HCEC 1CT (cell line): Measurements from ENCODE around the gene MEST.
"Not testable (repeated sequence)": the region's sequence is repeated elsewhere in the genome, so short reads cannot be mapped to it uniquely, and the experiment has no call there.

Source experiments
- DNase-seq: peaks from one replicate; pipeline ENCODE4 v3.0.0-alpha.2; 2017

The MEST gene

DNA sequence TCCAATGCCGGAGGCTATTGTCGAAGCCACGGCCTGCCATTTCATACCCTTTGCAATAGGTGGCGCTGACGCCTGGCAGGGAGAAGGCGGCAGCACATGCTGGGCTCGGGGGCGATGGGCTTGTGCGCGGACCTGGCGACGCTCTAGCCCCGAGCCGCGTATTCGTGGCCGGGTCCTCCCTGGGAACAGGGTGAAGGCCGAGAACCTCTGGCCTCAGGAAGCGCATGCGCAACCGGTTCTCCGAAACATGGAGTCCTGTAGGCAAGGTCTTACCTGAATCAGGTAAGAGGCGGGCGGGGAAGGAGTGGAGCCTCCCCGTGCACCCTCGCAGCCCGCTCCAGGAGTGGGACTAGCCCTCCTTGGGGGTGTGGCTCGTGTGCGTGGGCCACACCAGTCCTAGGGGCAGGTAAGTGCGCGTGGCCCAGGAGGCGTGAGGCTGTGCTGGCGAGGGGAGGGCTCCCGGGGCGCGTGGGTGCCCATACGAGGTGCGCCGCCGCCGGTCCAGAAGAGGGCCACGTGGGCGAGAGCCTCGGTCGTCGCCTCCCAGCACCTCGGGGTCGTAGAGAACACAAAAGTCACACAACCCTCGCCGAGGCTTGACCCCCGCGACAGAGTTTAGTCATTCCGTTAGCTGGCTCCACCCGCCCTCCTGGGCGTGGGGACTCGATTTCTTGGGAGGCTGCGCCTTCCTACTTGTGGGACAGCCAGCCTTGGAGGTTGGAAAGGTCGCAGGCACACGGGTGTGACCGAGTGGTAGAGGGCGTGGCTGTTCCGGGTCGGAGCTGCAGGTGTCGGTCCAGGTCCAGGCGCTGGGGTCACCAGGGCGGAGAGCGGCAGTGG lies 5.6 kb upstream of the MEST start:
- DNase-seq, result no peak

DNA sequence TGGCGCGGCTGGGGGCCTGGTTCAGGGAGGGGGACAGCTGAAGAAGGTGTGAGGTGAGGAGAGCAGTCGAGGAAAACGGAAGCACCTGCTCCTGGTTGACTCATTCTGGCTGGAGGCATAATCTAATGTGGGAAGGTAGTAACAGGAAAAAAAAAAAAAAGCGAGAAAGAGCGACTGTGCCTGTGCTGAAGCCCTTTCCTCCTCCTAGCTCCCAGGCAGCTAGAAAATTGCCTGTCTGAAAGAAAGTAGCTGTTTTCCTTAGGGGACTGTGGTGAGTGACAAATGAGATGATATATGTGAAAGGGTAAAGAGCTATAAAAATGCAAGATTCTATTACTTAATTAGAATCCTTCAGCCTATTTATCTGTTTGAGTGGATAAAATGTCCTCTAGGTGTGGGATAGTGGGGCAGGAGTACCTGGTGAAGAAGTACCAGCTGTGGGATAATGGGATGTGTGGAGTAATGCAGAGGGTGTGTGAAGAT lies 4.9 kb upstream of the MEST start:
- DNase-seq, result no peak

DNA sequence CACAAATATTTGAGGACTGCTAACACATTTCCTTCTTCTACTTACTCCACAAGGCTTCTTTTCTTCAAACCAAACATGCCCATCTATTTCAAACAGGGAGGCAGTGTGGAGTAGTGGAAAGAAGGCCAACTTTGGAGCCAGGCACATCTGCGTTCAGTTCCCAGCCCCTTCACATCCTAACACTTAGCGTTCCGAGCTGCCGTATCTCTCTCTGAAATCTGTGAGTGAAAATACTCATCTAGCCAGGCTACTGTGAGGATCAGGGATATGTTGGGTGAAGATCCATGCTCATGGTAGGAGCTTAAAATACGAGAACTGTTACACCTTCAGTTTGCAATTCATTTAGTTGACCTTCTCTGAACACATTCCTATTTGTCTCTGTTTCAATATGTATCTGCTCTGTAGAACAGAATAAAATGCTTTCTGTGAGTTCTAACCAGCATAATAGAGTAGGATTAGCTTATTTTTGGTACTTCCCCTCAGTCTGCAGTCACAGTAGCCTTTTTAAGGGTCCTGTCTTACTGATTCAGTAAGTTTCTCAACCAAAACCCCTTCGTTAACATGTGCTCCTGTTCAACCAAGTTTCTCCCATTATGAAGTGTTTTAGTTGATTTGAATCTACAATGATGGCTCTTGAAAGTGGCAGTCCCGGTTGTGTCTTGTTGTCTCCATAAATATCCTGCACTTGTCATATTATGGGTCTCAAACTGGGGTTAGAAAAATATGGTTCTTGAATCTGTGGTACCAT lies 3.3 kb upstream of the MEST start:
- no peak for DNase-seq

DNA sequence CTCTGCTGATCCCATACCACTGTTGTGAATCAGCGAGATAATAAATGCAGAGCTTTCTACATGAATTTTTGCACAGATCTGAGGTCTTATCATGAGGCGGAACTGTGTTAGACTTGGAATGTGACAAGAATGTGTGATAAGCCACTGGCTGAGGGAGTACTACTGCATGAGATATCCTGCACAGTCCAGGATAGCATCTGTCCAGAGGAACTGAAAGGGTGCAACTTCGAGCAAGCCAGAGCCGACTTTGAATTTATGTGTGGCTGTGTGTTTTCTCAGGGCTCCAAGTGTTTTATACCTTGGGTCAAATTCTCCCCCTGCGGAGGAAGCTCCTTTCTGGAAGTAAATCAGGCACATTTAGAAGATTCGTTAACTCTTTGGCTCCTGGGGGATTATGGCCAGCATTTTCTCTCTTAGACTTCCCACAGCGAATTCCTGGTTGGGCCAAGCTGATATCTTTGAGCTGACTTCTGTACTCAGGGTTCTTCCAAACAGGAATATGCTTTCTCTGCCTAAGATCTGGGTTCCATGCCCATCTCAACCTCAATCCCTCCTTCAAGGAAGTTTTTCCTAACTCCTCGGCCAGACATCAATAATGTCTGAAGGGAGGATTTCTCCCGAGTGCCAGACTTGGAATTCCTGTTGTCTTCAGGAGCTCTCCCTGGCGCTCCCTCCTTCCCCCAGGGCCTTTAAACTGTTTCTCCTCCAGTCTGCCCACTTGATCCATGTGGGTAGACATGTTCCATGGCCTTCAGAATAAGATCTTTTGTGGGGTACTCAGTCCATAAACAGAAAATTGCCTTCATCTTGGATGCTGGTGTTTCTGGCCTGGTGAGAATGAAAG lies 2.5 kb upstream of the MEST start:
- DNase-seq, result no peak

DNA sequence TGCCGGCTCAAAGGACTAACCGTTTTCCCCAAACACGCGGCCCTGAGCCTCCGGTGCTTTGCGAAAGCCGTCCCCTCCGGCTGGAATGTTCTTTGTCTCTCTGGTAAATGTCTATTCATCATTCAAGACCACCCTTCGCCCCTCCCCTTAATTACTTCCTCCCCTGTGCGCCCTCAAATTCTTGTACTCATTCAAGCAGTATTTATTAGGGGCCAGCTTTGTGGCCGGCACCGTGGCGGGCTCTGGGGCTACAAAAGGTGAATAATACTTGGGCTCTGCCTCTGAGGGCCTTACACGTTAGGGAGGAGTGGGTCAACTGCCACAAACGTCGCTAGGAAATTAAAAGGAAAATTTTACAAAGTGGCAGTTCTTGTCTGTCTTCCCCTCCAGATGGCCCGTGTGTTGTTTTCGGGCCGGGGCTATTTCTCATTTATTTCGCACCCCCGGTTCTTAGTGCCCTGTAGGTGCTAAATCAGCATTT lies 1.5 kb upstream of the MEST start:
- DNase-seq, result no peak

DNA sequence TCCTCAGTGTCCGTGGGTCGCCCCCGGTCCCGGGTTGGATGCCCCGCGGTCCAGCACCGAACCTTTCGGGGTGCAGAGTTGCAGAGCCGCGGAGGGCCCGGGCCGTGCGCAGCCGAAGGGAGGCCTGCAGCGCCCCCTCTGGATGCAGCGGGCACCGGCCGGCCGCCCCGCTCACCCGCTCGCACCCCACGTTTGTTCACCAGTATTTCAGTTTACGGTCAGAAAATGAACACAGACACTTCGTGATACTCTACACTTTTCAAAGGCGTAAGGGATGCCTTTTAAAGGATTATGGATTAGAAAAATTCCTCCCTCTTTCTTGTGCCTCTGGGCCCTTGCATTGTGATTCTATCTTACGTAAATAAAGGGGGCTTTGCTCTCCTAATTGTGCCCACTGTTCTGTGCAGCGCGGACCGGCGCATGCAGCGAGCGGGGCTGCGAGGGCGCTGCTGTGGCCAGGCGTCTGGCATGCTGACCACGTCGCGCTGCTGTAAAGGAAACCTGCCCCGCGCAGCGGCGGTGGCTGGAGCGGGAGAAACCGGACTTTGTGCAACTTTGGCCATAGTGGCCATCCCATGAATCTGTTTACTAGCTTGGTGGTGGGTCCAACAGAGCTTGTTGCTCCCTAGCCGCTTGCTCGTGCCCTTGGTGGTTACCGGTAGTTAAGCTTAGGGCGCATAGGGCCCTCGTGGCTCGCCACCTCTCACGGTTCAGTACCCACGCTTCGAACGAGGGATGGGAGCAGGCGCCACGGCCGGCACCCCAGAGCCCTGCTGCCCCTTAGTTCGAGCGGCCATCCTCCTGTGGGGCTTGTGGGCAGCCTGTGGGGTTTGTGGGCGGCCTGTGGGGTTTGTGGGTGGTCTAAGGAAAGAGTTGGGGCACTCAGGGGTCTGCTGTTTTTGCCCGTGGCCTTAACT lies 739 bp upstream of the MEST start:
- no peak for DNase-seq

DNA sequence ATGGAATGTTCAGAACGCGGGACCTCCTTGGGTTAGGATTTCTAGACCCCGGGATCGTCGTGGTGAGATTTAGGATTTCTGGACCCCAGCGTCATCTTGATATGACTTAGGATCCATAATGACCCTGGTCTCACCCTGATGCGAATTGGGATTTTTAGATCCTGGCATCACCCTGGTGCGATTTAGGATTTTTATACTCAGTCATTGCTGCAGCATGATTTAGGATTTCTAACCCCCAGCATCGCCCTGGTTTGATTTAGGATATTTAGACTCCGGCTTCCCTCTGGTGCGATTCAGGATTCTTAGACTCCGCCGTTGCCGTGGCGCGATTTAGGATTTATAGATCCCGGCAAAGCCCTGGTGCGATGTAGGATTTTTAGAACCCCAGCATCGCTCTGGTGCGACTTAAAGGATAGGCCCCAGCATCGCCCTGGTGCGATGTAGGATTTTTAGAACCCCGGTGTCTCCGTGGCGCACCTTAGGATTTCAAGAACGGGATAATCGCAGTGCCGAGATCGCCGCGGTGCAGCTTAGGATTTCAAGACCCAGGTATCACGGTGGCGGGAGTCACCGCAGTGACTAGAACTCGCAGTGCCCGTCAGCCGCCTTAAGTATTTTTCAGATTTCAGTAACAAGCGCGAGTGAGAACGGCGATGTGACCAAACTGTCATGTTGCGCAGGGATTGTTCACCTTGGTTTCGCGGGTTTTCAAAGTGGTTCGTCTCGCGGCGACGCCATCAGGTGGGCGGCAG lies 814 bp downstream of the MEST start:
- DNase-seq, result peak; percentile 15

DNA sequence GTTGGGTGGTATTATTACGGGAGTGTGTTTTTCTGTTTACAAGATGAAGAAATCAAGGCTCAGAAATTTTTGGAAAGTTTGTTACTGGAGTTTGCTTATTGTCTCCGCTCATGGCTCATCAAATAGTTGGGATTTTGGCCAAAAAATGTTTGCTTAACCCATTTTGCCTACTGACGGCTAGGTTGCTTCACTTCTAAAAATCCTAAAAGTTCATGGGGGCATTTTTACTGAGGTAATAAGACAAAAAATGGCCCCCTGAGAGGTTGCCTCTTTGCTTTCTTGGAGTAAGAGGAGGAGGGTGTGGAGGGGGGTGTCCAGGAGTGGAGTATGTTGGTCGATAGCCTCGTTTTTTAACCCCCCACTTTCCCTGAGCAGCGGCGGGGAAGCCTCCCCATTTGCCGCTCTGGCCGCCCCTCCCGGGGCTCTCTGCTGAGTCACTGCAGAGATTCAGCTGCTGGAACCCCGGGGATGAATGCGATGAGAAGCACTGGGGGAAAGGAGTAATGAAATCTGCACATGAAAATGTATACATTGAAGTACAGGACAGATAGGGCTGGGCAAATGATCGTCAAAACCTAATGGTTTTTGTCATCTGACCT lies 1.5 kb downstream of the MEST start:
- DNase-seq, result peak; percentile 32

DNA sequence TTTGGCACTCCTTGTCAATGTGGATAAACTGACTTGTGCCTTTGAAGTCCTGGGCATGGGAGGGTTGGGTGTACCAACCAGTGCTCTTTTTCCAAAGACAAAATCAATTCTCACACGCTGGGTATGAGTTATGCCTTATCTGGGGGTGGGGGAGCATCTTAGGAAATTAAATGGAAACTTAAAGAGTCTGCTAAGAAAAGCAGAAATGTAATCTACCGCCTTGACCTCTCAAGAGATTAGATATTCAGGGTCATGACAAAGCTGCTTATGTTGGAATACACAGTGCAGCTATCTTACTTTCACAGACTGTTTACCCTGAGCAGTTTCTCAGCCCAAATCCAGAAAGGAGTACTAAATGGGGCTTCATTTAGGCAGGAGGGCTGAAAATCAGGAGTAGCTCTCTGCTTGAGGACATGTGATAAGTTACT lies 2.6 kb downstream of the MEST start:
- no peak for DNase-seq

DNA sequence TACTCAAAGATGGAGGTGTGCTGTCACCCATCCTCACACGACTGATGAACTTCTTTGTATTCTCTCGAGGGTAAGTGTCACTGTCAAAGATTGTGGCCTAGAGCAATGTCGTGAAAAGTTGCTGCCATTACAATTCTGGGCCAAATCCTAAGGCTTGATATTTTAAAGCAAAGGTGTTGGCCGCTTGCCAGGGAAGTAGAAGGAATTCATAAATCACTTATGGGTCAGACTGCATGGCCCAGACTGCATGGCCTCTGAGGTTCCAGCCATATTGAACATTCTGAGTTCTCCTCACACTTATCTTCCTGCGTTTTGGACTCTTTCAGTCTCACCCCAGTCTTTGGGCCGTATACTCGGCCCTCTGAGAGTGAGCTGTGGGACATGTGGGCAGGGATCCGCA lies 8.6 kb downstream of the MEST start:
- no peak for DNase-seq

DNA sequence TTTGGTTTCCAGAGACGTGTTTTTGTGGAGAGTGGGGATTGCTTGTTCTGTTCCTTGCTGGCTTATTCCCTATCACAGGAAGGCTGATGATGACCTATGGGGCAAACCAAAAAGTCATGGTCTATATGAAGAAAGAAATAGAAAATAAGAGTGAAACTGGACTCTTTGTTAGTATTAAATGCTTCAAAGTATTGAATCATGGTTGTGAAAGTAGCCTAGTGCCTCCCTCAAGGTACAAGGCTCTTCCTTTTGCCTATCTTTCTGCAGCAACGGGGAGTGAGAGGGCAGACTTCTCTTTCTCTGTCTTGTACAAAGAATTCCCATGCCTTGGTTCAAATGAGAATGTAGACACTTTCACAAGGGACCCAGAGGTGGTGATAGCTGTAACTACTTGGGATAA lies 9.0 kb downstream of the MEST start:
- DNase-seq, result no peak

DNA sequence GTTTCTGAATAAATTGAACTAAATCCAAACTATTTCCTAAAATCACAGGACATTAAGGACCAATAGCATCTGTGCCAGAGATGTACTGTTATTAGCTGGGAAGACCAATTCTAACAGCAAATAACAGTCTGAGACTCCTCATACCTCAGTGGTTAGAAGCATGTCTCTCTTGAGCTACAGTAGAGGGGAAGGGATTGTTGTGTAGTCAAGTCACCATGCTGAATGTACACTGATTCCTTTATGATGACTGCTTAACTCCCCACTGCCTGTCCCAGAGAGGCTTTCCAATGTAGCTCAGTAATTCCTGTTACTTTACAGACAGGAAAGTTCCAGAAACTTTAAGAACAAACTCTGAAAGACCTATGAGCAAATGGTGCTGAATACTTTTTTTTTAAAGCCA lies 13.9 kb downstream of the MEST start:
- no peak for DNase-seq

DNA sequence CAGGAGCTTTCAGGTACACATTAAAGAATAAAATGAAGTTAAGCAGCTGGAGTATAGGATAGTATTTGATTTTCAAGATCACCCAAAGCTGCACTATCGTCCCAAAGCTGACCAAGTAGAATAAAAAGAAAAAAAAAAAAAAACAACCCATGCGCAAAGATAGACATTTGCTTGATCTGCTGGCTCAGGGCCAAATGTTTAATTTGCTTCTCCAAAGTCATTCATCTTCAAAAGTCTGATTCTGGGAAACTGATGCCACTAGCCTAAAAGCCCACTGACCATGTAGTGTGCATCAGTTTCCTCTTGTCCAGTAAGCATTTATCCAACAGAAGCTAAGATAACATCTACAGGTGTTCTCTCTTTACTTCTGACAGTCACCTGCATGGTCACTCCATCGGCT lies 14.5 kb downstream of the MEST start:
- DNase-seq, result no peak

DNA sequence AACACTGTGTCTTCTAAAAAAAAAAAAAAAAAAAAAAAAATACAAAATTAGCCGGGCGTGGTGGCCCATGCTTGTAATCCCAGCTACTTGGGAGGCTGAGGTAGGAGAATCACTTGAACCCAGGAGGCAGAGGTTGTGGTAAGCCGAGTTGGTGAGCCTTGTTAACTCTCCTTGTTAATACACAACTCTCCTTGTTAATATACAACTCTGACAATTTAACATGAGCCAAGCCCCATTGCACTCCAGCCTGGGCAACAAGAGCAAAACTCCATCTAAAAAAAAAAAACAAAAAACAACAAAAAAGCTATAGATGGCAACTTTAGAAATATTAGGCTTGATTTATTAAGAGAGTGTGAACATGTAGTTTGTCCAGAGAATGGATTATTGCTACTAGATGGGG lies 20.2 kb downstream of the MEST start:
- DNase-seq, result not testable (repeated sequence)

DNA sequence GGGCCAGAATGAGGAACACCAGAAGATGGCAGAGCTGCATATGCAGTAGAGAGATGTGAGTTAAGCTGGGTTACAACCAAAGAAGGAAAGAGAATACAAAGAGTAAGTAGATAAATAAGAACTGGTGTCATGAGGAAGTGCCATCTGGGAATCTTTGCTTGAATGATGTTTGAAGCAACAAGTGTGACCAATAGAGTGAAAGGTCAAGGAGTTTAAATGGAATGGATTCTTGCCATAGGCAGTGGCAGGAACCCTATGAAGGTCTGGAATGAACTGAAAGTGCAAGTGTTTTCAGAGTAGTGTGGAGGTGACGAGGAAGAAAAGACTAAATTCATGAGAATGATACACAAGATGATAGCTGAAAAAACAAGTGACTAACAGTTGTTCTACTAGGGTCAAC lies 21.6 kb downstream of the MEST start:
- no peak for DNase-seq

DNA sequence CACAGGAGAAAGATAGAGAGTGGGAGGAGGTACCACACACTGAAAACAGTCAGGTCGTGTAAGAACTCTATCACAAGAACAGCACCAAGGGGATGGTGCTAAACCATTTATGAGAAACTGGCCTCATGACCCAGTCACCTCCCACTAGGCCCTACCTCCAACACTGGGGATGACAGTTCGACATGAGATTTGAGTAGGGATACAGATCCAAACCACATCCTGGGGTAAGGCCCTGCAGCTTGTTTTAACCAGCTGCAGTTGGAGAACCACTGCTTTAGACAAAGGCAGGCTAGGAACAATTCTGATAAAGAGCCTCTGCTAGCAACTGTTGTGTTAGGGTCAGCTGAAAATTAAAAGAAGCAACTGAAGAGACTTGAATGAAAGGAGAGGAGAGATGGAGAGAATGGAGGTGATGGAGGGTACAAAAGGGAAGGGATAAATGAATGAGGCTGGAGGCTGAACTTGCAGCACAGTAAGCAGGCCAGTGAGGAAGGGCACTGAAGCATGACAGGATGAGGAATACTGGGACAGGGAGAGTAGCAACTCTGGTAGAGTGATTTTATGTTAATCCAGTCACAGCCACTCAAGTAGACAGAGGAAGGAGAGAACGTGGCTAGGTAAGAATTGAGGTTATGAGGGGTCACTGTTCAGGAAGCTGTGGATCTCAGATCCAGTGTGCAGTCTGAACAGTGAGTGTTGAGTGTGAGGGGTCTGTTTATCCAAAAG lies 23.6 kb downstream of the MEST start:
- DNase-seq, result no peak

DNA sequence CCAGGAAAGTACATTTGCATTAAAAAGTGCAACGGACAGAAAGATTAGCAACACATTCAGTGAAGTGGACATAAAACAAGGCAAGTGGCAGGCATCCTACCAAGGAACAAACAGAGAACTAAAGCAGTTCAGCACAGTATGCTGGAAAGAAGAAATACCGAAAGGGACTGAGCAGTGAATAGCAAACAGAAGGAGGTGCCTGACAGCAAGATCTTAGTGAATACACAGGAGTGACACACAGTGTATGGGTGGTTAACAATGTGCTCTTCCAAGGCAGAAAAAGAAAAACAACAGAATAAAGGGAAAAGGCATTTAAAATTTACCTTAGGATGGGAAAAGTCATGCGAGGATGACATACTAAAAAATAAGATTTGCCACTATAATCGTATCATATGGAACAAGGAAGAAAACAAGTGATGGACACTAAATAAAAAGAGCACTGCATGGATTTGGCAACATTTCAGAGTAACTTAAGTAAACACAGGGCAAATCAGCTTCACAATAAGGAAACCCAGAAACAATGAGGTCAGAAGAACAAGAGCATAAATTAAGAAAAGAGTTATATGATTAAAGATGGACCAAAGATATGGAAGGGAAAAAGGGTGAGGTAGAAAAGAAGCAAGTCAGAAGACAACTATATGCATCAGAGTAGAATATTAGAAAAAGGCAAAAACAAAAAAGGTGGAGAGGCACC lies 29.5 kb downstream of the MEST start:
- DNase-seq, result no peak

DNA sequence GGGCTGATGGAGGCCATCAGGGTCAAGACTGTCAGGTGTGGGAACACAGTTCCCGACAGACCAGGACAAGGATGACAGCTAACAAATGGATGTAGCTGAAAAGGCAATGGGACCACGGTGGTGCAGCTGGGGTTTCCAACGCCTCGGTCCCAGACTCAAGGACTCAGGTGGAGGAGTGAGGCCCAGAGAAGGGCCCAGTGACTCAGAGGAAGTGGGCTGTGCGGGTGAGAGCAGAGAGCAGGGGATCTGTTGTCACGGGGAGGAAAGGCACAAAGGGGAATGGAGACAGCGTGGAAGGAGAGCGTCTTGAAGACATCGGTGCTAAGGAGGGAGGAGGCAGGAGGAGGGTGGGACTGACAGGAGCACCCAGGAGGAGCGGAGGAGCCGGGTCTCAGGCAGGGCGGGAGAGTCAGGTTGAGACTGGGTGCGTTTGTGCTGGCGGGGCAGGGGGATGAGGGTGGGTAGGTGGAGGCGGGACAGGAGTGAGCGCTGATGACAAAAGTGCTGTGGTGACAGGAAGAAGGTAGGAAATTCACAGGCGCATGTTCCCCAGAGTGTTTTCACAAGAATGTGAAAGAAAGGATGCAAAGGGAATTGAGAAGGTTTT lies 31.7 kb downstream of the MEST start:
- DNase-seq, result not testable (repeated sequence)

DNA sequence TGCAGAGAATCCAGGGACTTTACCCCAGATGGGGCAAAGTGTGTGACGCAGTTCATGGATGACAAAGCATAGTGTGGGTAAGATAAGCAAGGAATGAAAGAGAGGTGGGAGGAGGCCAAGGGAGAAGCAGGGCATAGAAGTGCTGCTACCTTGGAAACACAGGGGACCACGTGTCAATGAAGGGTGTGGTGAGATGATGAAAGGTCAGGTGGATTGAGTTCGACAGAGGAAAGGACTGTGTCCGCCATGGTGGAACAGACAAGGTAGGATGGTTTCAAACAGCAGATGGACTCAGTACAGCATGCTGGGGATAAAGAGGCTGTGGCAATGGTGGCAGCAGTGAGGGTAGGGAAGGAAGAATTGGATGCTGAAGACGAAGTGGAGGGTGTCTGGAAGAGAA lies 32.7 kb downstream of the MEST start:
- no peak for DNase-seq
